Tibial nerve (tissue), 4 donors: ENCODE data around the gene AQP1. TPM values are rescaled to one million over a fixed set of nuclear protein-coding genes. Genes with fewer than 3 reads are reported as not detected.

Experiments used
- DNase-seq, 2 donors: peaks; one replicate each; pipeline ENCODE4 v3.0.0-alpha.2; 2019; ENCODE audit warnings: low spot score in 2 of 2
- H3K27ac ChIP-seq, 4 donors: fragments of 200-600 bp; sonication (generic) in 3 of 4; one replicate each; pipeline ENCODE4 v1.5.1; 2017 to 2019; ENCODE audit warnings: mild to moderate bottlenecking in 1 of 4
- H3K27me3 ChIP-seq, 2 donors: fragments of 200-600 bp; sonication (generic) in 1 of 2; one replicate each; pipeline versions ENCODE4 v1.5.1 to v1.6.0; 2017 to 2019
- H3K36me3 ChIP-seq, 3 donors: fragments of 200-600 bp; sonication (generic); one replicate each; pipeline ENCODE4 v1.5.1; 2018 to 2019
- H3K4me1 ChIP-seq, 4 donors: fragments of 200-600 bp; sonication (generic) in 3 of 4; one replicate each; pipeline ENCODE4 v1.5.1; 2017 to 2019
- H3K4me3 ChIP-seq, 4 donors: fragments of 200-600 bp; sonication (generic) in 3 of 4; one replicate each; pipeline ENCODE4 v1.5.1; 2017 to 2019; ENCODE audit warnings: mild to moderate bottlenecking in 1 of 4, moderate library complexity in 1 of 4
- H3K9me3 ChIP-seq, 4 donors: fragments of 200-600 bp; sonication (generic) in 3 of 4; one replicate each; pipeline ENCODE4 v1.5.1; 2017 to 2019
- CTCF ChIP-seq, 5 experiments: fragments of 200-600 bp in 3 of 5; fragments of 450-650 bp in 2 of 5; sonication (generic) in 3 of 5; IDR thresholded peaks; one replicate each; pipeline ENCODE4 v1.5.1; 2016 to 2019; ENCODE audit warnings: antibody characterized with exemption in 5 of 5, mild to moderate bottlenecking in 3 of 5, moderate library complexity in 2 of 5
- EP300 ChIP-seq, 2 donors: sonication (generic); formaldehyde crosslinking; IDR thresholded peaks; one replicate each; pipeline ENCODE4 v1.6.1; 2017; ENCODE audit warnings: antibody characterized with exemption in 2 of 2, mild to moderate bottlenecking in 1 of 2
- POLR2A ChIP-seq, 2 donors: fragments of 450-650 bp; IDR thresholded peaks; one replicate each; pipeline ENCODE4 v1.6.1; 2017; ENCODE audit warnings: antibody characterized with exemption in 2 of 2, mild to moderate bottlenecking in 2 of 2, moderate library complexity in 2 of 2
- WGBS, 2 donors: methylation state at CpG; one replicate each; pipeline ENCODE4 v1.1.5; 2018; 5-methylcytosine and 5-hydroxymethylcytosine counted together
- total RNA-seq, 4 donors: library from RNA; depleted of rRNA; stranded (reverse); fragments of >200 nt; gene quantifications; one replicate each; pipeline ENCODE4 v1.1.0, GENCODE V29; 2016

Gene AQP1
- total RNA-seq, 4 donors from 2014 or later = 352 to 818 (median 624) TPM

GRCh38 chr7:30963842-30964241 lies 52.2 kb downstream of the AQP1 start, which contains the start of gene GHRHR:
Gene GHRHR (plus strand): TSS chr7:30963953. CDS start chr7:30964069, 116 bp downstream.
- Histone ChIP-seq H3K27ac (no peak within 1 kb of the TSS), H3K4me1 (no peaks in the 10 kb centered on the region), H3K27me3 (no peaks in the 10 kb centered on the region), H3K4me3 (no peak within 1 kb of the TSS), H3K9me3 (no peaks in the 10 kb centered on the region), H3K36me3 (no peaks in the 10 kb centered on the region)
- no peak for TF ChIP-seq EP300 (IDR thresholded peaks at IDR 0.05)
- TF ChIP-seq POLR2A (IDR thresholded peaks at IDR 0.05) = no peak
- TF ChIP-seq CTCF (IDR thresholded peaks at IDR 0.05) = no peak
- 84 to 85% methylated on average over 11 of the region's 11 CpGs for WGBS, 2 donors
- DNase-seq = no peak

- Histone ChIP-seq H3K4me3 (no peak overlapping the region), H3K27ac (no peak overlapping the region), H3K27me3 (no peaks in the 10 kb centered on the region), H3K36me3 (no peaks in the 10 kb centered on the region), H3K9me3 (no peaks in the 10 kb centered on the region), H3K4me1 (no peaks in the 10 kb centered on the region)
- no peak for TF ChIP-seq CTCF (IDR thresholded peaks at IDR 0.05)
- no peak for TF ChIP-seq EP300 (IDR thresholded peaks at IDR 0.05)
- TF ChIP-seq POLR2A (IDR thresholded peaks at IDR 0.05) = no peak
- no peak for DNase-seq
- 63 to 73% methylated on average over 2 to 4 of the region's 4 CpGs for WGBS, 2 donors
These were observed 53.7 kb downstream of the AQP1 start for GRCh38 chr7:30965372-30965771.

GRCh38 chr7:30965883-30966282 lies 54.2 kb downstream of the AQP1 start:
- H3K27ac ChIP-seq = no peak overlapping the region
- H3K4me3 ChIP-seq = no peak overlapping the region
- 83 to 93% methylated on average over 9 of the region's 9 CpGs for WGBS, 2 donors

GRCh38 chr7:30968294-30968693 lies 56.6 kb downstream of the AQP1 start:
- 86 to 96% methylated on average over 2 of the region's 2 CpGs for WGBS, 2 donors
- Histone ChIP-seq H3K4me1 (no peaks in the 10 kb centered on the region), H3K4me3 (no peak overlapping the region), H3K27ac (no peak overlapping the region), H3K27me3 (peaks cover 0 to 9% of the 10 kb centered on the region in 2 donors), H3K36me3 (no peaks in the 10 kb centered on the region), H3K9me3 (no peaks in the 10 kb centered on the region)
- DNase-seq = no peak
- no peak for TF ChIP-seq CTCF (IDR thresholded peaks at IDR 0.05)

More at GRCh38 chr7:30965883-30966282, 54.2 kb downstream of the AQP1 start:
- TF ChIP-seq POLR2A (IDR thresholded peaks at IDR 0.05) (no peak), CTCF (IDR thresholded peaks at IDR 0.05) (no peak), EP300 (IDR thresholded peaks at IDR 0.05) (no peak)
- Histone ChIP-seq H3K36me3 (no peaks in the 10 kb centered on the region), H3K4me1 (no peaks in the 10 kb centered on the region), H3K9me3 (no peaks in the 10 kb centered on the region), H3K27me3 (no peaks in the 10 kb centered on the region)
- DNase-seq = no peak

GRCh38 chr7:30968747-30969603 lies 57.3 kb downstream of the AQP1 start:
- Histone ChIP-seq H3K9me3 (no peaks in the 10 kb centered on the region), H3K4me1 (no peaks in the 10 kb centered on the region), H3K4me3 (no peak overlapping the region), H3K27ac (no peak overlapping the region), H3K27me3 (peaks cover 0 to 9% of the 10 kb centered on the region in 2 donors), H3K36me3 (no peaks in the 10 kb centered on the region)
- TF ChIP-seq EP300 (IDR thresholded peaks at IDR 0.05) (no peak), POLR2A (IDR thresholded peaks at IDR 0.05) (no peak), CTCF (IDR thresholded peaks at IDR 0.05) (no peak)
- no peak for DNase-seq
- 76 to 77% methylated on average over 4 to 7 of the region's 7 CpGs for WGBS, 2 donors
